Adrenal gland (tissue), 5 donors: Measurements from ENCODE around the gene TBC1D19.
"Not testable (repeated sequence)": the region's sequence is repeated elsewhere in the genome, so short reads cannot be mapped to it uniquely, and the experiment has no call there.

ENCODE experiments used
- POLR2A ChIP-seq, 2 donors: fragments of 450-650 bp; IDR thresholded peaks; one replicate each; pipeline ENCODE4 v1.6.1; 2017; ENCODE audit warnings: antibody characterized with exemption in 2 of 2, mild to moderate bottlenecking in 2 of 2, moderate library complexity in 1 of 2
- TF ChIP-seq, protein P1 (sequence below), 6 experiments: fragments of 450-650 bp in 4 of 6; fragments of 200-600 bp in 2 of 6; sonication (generic) in 1 of 6; IDR thresholded peaks; 1 replicate in 5 of 6; 2 replicates in 1 of 6; pipeline versions ENCODE4 v1.5.1 to v1.8.0; 2016 to 2021; ENCODE audit warnings: antibody characterized with exemption in 6 of 6, mild to moderate bottlenecking in 2 of 6, moderate library complexity in 1 of 6
- donor health status: DM: no; HTN: no; CAD: no.

DNA sequence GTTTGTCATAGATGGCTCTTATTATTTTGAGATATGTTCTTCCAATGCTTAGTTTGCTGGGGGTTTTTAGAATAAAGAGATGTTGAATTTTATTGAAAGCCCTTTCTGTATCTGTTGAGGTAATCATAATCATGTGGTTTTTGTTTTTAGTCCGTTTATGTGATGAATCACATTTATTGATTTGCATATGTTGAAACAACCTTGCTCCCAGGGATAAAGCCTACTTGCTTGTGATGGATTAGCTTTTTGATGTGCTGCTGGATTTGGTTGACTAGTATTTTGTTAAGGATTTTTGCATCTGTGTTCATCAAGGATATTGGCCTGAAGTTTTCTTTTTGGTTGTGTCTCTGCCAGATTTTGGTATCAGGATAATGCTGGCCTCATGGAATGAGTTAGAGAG, 35.5 kb upstream of the TBC1D19 start:
- TF ChIP-seq, protein P1, sequence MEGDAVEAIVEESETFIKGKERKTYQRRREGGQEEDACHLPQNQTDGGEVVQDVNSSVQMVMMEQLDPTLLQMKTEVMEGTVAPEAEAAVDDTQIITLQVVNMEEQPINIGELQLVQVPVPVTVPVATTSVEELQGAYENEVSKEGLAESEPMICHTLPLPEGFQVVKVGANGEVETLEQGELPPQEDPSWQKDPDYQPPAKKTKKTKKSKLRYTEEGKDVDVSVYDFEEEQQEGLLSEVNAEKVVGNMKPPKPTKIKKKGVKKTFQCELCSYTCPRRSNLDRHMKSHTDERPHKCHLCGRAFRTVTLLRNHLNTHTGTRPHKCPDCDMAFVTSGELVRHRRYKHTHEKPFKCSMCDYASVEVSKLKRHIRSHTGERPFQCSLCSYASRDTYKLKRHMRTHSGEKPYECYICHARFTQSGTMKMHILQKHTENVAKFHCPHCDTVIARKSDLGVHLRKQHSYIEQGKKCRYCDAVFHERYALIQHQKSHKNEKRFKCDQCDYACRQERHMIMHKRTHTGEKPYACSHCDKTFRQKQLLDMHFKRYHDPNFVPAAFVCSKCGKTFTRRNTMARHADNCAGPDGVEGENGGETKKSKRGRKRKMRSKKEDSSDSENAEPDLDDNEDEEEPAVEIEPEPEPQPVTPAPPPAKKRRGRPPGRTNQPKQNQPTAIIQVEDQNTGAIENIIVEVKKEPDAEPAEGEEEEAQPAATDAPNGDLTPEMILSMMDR (IDR thresholded peaks at IDR 0.05), result not testable (repeated sequence)
- not testable (repeated sequence) for TF ChIP-seq POLR2A (IDR thresholded peaks at IDR 0.05)
